HG02798 (cell line): Measurements from ENCODE around the gene IKZF4.
"Not testable (repeated sequence)": the region's sequence is repeated elsewhere in the genome, so short reads cannot be mapped to it uniquely, and the experiment has no call there.

Source experiments
- ATAC-seq: cut with Tn5 transposase; IDR thresholded peaks from one replicate; pipeline ENCODE4 v1.9.1; 2021; ENCODE audit warnings: mild to moderate bottlenecking; ENCODE audit not compliant: unreplicated experiment, poor library complexity

IKZF4 gene

GRCh38 chr12:55997535-55997859 lies 23.3 kb upstream of the IKZF4 start:
- ATAC-seq: peak; percentile 5

- not testable (repeated sequence) for ATAC-seq
Observed at GRCh38 chr12:55999522-55999921, 21.3 kb upstream of the IKZF4 start.

DNA sequence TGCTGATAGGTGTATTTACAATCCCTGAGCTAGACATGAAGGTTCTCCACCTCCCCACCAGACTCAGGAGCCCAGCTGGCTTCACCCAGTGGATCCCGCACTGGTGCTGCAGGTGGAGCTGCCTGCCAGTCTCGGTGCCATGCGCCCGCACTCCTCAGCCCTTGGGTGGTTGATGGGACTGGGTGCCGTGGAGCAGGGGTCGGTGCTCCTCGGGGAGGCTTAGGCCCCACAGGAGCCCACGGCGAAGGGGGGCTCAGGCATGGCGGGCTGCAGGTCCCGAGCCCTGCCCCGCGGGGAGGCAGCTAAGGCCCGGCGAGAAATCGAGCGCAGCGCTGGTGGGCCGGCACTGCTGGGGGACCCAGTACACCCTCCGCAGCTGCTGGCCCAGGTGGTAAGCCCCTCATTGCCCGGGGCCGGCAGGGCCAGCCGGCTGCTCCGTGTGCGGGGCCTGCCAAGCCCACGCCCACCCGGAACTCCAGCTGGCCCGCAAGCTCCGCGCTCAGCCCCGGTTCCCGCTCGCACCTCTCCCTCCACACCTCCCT lies 20.8 kb upstream of the IKZF4 start:
- not testable (repeated sequence) for ATAC-seq

- no peak for ATAC-seq
Observed at GRCh38 chr12:56001487-56002100, 19.2 kb upstream of the IKZF4 start.

- not testable (repeated sequence) for ATAC-seq
Observed at GRCh38 chr12:56003376-56003775, 17.5 kb upstream of the IKZF4 start.

GRCh38 chr12:56004211-56004610 lies 16.6 kb upstream of the IKZF4 start:
- no peak for ATAC-seq

- ATAC-seq: peak; percentile 24
Observed at GRCh38 chr12:56007564-56008559, 13.0 kb upstream of the IKZF4 start.

DNA sequence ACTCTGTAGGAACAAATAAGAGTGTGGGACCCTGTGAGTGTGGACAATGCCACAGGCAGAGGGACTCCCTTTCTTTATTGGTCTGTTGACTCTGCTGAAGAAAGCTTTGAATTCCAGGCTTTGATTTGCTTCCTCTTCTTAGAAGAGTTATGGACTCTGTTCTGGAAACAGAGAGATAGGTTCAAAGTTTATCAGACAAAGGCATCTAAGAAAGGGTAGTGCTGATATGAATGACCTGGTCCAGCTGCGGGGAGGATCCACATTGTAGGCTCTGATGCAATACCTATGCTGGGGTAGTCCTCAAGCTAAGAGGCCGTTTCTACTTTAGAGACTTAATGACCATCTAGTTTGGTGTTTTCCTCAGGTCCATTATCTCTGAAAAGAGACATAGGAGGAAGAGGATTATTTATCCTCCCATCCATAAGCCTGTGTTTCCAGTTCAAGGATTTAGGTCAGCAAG lies 10.7 kb upstream of the IKZF4 start:
- no peak for ATAC-seq

- no peak for ATAC-seq
Observed at GRCh38 chr12:56011509-56012090, 9.2 kb upstream of the IKZF4 start.

DNA sequence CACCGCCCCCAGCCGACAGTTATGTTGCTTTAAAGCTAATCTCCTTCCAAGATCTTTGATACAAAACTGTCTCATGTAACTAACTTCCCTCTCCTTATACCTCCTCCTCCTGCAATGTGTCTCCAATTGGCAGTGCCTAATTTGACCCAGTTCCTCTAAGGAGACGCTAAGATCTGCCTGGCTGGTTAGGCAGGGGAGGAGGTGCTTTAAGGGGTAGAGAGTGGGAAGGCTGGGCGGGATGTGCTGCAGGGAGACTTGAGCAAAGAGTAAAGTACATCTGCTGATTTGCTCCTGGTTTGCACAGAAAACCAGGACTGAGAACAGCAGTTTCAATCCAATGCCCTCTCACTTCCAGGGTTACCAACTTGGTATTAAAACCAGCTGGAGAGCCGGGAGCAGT lies 7.4 kb upstream of the IKZF4 start:
- ATAC-seq: no peak

DNA sequence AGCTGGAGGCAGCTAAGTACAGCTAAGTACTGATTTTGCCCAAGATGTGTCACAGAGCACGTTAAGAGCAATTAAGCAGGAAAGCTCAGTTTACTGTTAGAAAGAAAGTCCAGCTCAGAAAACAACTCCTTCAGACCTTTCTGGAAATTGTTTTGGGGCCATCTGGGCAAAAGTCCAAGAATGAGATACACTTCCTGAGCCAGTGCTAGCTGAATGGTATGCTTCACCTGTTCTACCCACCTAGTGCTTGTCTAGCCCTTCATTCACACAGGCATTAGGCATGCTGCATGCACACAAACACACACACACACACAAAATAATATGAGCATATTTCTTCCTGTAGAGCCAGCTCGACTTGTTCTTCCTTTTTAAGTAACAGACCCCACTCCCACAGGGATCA lies 6.6 kb upstream of the IKZF4 start:
- ATAC-seq: no peak

DNA sequence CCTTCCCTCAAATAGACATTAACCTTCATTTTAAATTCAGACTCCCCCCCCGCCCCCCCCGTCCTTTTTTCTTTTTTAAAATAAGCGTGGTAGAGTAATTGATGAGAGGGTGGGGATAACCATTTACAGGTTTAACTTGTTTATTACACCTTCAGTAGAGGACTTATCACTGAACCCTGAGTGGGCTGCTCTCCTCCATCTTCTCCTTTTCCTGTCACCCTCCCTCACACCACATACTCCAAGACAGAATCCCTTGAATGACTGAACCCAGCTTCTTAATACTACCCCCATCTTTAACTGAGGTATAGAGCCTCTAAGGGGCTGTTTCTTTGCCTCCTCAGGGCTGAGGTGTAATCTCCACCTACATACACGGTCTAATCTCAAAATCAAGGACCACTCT lies 3.7 kb upstream of the IKZF4 start:
- ATAC-seq: no peak

- ATAC-seq: no peak
Observed at GRCh38 chr12:56018356-56018755, 2.5 kb upstream of the IKZF4 start.

GRCh38 chr12:56021889-56022497 lies 1.1 kb downstream of the IKZF4 start:
- no peak for ATAC-seq

DNA sequence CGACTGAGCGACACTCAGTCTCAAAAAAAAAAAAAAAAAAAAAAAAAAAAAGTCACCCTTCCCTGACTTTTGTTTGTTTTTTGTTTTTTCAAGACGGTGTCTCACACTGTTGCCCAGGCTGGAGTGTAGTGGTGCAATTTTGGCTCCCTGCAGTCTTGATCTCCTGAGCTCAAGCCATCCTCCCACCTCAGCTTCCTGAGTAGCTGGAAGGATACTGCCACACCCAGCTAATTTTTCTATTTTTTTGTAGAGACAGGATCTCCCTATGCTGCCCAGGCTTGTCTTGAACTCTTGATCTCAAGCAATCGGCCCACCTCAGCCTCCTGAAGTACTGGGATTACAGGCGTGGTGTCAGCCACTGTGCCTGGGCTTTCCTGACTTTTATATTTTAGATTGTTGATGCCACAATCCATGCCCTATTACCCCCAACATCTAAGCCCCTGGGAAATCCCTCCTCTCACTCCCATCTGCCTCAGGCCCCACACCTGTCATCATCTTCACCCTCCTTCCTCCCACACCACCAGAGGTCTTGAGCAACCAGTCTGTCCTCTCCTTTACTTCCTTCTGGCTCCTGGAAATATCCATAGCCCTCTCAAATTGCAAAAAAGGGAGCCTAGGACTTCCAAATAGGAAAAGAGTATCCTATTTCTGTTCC lies 7.8 kb downstream of the IKZF4 start:
- ATAC-seq: no peak

GRCh38 chr12:56029166-56029519 lies 8.3 kb downstream of the IKZF4 start:
- ATAC-seq: no peak

GRCh38 chr12:56029666-56030293 lies 8.9 kb downstream of the IKZF4 start:
- no peak for ATAC-seq

GRCh38 chr12:56031987-56032386 lies 11.1 kb downstream of the IKZF4 start:
- ATAC-seq: no peak

DNA sequence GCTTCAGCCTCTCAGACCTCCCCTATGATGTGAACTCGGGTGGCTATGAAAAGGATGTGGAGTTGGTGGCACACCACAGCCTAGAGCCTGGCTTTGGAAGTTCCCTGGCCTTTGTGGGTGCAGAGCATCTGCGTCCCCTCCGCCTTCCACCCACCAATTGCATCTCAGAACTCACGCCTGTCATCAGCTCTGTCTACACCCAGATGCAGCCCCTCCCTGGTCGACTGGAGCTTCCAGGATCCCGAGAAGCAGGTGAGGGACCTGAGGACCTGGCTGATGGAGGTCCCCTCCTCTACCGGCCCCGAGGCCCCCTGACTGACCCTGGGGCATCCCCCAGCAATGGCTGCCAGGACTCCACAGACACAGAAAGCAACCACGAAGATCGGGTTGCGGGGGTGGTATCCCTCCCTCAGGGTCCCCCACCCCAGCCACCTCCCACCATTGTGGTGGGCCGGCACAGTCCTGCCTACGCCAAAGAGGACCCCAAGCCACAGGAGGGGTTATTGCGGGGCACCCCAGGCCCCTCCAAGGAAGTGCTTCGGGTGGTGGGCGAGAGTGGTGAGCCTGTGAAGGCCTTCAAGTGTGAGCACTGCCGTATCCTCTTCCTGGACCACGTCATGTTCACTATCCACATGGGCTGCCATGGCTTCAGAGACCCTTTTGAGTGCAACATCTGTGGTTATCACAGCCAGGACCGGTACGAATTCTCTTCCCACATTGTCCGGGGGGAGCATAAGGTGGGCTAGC lies 13.9 kb downstream of the IKZF4 start:
- no peak for ATAC-seq
